ENCODE measurements around the gene ZNF444.

GRCh38 chr19:56139847-56140582, 1.1 kb upstream of the ZNF444 start:
- TF ChIP-seq FOS (IDR thresholded peaks at IDR 0.05; ENCODE audit: borderline replicate concordance, insufficient read depth, low read length), result no peak
- no peak for TF ChIP-seq CTCF (IDR thresholded peaks at IDR 0.05; ENCODE audit: extremely low read depth in 1 of 2, insufficient read depth in 1 of 2, low read depth in 1 of 2, low read length in 2 of 2)

Measured in endothelial cell of umbilical vein (primary cell).